ENCODE measurements around the gene PRRT2.

DNA sequence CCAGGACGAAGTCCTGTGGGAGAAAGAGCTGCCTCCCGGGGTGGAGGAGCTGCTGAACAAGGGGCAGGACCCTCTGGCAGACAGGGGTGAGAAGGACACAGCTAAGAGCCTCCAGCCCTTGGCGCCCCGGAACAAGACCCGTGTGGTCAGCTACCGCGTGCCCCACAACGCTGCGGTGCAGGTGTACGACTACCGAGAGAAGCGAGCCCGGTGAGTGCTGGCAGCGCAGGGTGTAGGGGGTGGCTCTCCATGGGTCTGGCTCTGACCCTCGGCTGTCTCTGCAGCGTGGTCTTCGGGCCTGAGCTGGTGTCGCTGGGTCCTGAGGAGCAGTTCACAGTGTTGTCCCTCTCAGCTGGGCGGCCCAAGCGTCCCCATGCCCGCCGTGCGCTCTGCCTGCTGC lies 29.6 kb downstream of the PRRT2 start:
- no peak for TF ChIP-seq CTCF (IDR thresholded peaks at IDR 0.05)
- TF ChIP-seq SIN3A (IDR thresholded peaks at IDR 0.05; ENCODE audit: borderline replicate concordance, insufficient read depth, low read depth, low read length), result no peak
- TF ChIP-seq, protein P1, sequence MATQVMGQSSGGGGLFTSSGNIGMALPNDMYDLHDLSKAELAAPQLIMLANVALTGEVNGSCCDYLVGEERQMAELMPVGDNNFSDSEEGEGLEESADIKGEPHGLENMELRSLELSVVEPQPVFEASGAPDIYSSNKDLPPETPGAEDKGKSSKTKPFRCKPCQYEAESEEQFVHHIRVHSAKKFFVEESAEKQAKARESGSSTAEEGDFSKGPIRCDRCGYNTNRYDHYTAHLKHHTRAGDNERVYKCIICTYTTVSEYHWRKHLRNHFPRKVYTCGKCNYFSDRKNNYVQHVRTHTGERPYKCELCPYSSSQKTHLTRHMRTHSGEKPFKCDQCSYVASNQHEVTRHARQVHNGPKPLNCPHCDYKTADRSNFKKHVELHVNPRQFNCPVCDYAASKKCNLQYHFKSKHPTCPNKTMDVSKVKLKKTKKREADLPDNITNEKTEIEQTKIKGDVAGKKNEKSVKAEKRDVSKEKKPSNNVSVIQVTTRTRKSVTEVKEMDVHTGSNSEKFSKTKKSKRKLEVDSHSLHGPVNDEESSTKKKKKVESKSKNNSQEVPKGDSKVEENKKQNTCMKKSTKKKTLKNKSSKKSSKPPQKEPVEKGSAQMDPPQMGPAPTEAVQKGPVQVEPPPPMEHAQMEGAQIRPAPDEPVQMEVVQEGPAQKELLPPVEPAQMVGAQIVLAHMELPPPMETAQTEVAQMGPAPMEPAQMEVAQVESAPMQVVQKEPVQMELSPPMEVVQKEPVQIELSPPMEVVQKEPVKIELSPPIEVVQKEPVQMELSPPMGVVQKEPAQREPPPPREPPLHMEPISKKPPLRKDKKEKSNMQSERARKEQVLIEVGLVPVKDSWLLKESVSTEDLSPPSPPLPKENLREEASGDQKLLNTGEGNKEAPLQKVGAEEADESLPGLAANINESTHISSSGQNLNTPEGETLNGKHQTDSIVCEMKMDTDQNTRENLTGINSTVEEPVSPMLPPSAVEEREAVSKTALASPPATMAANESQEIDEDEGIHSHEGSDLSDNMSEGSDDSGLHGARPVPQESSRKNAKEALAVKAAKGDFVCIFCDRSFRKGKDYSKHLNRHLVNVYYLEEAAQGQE (IDR thresholded peaks at IDR 0.05; ENCODE audit: insufficient read depth in 1 of 2, low read depth in 2 of 2, low read length in 1 of 2), result no peak
- no peak for TF ChIP-seq POLR2AphosphoS5 (IDR thresholded peaks at IDR 0.05; ENCODE audit: low read depth, low read length)
- TF ChIP-seq TCF7L2 (IDR thresholded peaks at IDR 0.05; ENCODE audit: low read depth, low read length), result no peak

Measured in Panc1 (cell line).